DLD1 (cell line): ENCODE data around the gene FBXO7.

Experiments
- in situ Hi-C: cut with HindIII; loops from 2 replicates; pipeline ENCODE4 v1.10.0; 2017; ENCODE audit warnings: low sequenced_read_pairs

The FBXO7 gene

DNA sequence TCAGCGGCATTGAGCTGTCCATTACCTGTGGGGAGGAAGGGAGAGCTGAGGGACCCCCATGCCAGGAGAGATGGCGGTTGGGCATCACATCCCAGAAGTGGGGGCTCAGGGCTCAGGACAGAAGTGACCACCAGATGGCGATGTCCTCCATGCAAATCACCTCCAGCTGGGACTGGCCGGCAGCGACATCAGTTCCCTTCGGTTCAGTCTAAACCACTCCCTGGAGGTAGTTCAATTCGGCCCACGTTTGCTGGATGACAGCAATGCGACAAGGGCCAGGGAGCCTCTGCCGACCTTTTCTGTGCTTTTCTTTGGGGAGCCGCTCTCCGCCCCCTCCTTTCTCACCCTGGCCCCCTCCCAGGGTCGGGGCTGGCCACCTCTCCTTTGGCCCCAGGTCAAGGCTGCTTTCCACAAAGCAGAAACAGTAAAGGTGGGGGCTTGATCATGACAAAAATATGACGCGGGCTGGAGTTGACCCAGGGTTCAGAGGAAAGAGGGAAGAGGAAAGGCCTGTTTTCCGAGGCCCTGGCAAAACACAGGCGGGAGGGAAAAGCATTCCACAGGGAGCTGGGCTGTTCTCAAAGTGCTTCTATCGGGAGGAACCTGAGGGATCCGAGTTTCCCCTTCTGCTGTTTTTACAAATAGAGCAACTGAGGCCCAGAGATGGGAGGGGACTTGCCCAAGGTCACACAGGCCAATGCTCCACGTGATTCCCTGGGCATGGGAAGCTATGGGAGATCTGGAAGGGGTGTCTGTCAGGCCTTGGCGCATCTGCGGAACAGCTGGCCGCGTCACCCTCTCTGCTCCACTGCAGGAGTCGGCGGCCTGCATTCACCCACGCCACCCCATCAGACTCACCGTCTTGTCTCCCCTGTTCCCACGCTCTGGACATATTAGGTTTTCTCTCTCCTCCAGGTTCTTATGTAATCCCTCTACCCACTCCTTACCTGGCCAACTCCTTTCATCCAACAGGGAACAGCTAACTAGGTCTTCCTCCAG lies 54.7 kb downstream of the FBXO7 start:
- in situ Hi-C loops: no loop called here

DNA sequence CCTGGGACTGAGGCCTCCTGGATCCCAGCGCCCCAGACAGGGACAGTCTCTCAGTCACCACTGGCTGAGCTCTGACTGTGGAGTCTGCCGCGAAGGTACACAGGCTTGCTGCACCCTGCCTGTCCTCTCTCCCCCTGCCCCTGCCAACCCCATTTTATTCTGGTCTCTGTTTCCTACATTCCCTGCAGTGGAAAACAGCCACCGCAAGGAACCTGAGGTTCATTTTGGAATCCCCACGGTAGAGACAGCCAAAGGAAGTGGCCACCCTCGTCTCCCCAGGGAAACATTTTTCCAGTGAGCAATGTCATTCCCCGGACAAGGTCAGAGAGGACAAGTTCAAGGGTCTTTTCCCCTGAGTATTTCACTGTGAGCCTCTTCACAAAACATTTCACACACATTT lies 56.6 kb downstream of the FBXO7 start:
- in situ Hi-C loops: no loop called here

DNA sequence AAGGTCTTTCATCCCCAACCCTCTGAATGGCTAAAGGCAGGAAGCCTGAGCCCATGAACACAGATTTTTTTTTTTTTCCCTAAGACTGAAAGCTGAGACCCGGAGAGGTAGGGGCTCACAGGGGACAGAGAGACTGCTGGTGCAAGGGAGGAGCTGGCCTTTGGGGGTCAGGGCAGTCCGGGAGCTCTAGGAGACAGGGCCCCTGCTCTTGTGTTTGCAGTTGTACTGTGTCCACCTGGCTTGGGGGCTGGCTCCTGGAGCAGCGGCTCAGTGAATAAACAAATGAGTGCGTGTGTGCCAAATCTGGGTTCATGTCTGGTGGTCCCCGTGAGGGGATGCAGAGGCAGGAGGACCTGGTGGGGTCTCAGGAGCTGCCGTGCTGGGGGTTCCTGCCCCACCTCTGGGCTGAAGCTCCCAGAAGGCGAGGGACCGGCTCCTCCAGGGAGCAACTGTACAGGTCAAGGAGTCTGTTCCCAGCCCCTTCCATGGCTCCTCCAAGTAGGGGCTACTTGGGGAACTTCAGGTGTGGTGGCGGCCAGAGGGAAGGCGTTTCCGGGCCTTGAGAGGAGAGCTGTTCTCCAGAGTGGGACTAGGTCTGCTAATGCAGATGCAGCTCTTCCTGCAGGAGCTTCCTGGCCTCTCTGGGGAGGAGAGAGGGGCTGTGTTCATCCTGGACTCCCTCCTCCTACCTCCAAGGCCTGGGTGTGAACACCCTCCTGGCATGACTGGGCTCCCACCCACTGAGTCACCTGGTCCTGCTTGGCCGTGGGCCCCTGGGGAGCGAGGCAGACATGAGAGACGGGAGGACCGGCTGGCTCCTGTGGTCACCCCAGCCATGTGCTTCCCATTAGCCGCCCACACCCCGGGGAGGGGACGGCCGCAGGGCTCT lies 57.6 kb downstream of the FBXO7 start:
- in situ Hi-C loops: no loop called here

DNA sequence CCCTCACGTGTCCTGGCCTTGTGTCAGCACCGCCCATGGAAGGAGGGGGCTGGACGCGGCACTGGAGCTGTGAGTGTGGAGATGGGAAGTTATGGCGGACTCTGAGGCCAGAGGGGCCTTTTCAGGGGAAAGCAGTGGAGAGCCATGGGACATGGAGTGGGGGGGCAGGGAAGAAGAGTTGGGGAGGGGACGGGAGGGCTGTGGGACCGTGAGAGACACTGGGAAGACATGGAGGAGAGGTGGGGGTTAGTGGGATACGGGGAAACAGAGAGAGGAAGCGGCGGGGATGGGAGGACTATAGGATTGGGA lies 58.2 kb downstream of the FBXO7 start:
- in situ Hi-C loops: no loop called here

DNA sequence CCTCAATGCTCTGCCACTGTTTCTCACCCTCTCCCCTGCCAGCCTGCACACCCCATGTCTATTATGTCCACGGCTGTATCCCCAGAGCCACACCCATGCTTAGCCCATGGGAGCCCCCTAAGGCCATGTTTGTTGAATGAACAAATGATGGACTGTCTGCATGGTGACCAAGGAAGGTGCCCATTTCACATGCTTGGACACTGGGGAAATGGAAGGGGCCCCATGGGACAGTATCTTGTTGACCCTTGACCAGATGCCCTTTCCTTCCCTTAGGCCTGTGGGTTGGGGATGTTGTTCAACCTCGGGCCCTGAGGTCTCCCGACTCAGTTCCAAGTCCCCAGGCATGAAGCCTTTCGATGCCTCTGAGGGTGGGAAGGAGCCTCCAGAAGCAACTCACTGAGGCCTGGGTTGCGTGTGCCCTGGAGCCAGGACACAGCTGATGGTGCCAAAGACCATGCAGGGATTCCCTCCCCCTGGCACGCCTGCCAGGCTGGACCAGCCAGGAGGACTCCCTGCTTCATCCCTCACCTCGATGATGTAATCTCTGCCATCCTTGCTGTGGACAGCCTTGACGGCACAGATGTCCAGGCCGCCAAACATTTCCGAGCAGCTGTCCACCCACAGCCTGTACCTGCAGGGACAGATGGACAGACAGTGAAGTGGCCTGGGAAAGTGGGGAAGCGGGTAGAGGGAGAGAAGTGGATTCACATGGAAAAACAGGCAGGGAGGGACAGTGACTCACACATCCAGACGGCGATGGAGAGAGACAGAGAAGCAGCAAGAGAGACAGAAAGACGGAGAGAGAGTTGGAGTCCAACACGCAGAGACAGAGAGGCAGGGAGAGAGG lies 58.9 kb downstream of the FBXO7 start:
- in situ Hi-C loops: no loop called here

DNA sequence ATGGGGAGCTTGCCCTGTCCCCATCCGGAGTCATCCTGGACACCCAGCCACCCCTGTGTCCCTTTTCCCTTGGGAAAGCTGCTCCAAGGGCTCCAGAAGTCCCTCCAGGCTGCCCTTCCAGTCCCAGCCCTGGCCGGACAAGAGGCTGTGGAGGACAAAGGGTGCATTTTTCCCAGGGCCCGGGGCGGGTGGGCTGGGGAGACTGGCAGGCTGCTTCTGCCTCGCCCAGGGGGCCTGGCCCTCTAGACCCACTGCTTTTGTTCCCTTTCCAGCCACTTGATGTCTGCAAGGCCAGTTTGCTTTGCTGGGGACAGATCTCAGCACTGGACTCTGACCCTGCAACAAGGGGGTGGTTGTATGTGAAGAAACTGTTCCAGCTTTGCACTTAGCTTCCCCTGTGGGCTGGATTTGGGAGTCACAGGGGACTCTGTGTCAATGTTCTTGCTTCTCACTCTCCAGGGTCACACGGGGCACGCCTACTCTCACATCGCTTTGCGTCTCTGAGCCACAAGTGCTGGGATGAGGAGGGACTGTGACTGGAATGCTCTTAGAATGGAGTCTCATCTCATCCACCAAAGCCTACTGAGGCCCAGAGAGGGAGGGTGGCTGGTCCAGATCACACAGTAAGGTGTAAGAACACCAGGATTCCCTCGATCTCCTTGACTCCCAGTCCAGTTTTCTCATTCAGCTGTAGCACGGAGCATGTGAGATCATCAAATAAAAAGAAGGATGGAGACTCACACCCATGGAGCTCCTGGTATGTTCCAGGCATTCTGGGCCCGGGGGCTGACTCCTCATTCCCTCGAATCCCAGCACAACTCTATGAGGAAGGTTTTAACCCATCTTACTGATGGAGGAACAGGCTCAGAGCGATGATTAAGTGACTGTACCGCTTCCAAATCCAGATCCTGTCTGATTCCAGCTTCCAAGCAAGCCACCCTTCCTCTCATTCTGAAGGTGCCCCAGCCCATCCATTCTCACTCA lies 59.9 kb downstream of the FBXO7 start:
- in situ Hi-C loops: no loop called here

DNA sequence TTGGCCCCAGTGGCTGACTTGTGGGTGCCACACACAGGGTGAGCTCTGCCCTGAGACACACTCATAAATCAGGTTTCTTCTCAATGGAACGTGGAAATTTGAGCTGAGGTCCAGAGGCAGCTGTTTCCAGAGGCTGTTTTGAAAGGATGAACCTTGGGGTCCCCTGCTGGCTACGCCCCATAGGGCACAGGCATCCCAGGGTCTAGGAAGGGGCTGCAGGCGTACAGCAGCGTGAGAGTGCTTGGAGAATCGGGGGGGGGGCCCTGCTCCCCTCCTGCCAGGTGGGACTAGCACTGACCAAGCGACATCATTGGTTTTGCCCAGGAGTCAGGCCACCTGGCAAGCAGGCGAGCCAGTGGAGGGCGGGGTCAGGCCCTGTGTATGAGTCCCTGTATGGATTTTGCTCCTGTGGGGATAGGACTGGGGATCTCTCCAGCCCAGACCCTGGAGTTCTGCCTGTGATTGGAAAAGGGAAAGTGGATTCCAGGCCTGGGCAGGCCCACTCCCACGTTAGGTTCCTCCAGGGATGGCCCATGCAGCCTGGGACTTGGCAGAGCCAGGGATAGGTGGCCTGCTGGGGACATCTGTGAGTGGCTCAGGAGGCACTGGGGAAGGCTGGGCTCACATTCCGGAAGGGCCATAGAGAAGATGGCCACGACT lies 61.0 kb downstream of the FBXO7 start:
- in situ Hi-C loops: no loop called here

DNA sequence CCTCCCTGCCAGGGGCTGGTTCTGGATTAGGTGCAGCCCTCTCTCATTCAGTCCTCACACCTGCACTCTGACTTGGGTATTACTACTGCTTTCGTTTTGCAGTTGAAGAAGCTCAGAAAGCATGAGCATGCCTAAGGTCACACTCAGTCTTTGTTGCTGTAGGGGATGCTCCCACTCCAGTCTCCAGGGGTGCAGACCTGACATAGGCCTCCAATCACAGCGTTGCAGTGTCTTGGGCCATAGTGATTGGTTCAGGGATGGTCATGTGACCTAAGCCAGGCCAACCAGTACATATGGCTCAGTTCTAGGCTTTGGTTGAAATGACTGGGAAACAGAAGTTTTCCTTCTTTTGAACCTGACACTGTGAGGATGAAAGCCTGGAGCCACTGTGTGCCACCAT lies 61.7 kb downstream of the FBXO7 start:
- in situ Hi-C loops: no loop called here

DNA sequence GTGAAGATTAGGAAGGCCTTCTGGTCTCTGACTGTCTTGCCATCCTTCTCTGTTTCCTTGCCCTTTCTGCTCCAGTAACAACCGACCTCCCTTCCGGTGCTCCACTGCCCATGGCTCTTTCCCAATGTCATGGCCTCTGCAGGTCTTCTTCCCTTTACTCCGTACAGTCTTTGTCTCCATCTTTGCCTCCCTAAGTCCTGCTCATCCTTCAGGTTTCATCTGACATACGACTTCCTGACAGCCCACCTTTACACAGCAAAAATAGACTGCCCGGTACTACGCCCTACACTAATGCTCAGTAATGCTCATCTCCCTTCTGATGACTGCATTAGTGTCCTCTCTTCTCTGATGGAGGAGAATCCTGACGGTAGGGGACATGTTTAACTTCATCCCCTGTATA lies 63.9 kb downstream of the FBXO7 start:
- in situ Hi-C loops: no loop called here

DNA sequence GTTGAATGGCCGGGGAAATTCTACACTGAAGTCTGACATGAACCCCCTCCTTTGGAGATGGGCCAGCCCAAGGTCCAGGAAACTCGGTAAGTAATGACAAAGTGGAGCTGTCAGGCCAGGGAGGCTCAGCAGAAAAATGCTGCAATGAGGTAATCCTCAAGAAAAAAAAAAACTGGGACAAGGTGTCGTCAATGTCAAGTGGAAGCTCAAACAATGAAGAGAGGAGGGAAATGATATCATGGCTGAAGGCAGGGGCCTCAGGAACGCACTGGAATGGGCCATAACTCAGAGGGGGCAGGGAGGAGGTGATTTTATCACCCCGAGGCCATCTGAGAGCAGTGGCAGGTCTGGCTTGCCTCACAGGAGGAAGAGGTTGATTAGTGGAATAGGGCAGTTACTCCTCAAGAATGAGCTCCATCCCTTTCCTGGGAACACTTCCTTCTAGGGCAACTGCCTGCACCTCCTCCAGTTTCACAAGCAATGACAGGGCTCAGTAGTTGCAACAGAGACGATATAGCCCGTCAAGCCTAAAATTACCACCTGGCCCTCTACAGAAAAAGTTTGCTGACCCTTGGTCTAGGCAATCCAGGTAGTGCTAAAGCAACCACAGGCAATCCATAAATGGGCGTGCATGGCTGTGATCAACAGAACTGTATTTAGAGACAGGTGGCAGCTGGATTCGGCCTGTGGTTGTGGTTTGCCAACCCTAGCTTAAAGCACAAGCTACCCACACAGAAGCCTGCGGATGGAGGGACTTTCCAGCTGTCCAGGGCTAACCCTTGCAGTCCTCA lies 65.2 kb downstream of the FBXO7 start:
- in situ Hi-C loops: no loop called here

DNA sequence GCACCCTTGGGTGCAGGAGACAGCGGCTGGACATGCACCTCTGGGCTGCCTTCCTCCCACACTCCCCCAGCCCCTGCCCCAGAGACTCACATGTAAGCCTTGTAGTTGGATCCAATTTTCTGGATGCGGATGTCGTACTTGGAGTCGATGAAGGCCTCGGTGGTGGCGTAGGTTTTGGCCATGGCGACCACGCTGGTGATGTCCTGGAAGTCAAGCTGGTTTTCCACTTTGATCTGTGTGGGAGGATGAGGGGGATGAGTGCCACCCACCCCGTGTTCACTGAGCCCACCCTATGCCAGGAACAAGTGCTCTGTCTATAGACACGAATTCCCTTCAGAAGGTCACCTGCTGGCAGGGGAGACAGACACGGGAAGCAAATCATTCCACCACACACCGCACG lies 66.9 kb downstream of the FBXO7 start:
- in situ Hi-C loops: no loop called here

DNA sequence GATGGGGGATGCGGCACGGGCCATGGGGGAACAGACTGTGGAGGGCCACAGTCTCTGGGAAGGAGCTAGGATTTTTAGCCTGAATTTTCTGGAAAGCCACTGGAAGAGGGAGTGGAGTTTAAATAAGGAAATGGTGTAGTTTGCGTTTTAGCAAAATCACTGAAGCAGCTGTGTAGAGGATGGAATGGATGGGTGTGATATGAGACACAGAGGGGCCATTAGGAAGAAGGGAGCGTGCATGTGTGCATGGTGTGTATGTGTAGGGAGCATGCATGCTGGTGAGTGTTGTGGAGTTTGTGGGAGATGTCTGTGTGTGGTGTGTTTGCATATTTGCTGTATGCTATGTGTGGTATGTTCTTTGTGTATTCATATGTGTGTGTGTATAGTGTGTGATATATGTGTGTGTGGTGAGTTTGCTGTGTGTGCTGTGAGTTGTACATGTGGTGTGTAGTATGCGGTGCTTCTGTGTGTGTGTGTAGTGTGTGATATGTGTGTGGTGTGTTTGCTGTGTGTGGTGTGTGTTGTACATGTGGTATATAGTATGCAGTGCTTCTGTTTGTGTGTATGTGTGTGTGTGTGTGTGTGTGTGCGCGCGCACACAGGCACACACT lies 67.6 kb downstream of the FBXO7 start:
- in situ Hi-C loops: no loop called here

DNA sequence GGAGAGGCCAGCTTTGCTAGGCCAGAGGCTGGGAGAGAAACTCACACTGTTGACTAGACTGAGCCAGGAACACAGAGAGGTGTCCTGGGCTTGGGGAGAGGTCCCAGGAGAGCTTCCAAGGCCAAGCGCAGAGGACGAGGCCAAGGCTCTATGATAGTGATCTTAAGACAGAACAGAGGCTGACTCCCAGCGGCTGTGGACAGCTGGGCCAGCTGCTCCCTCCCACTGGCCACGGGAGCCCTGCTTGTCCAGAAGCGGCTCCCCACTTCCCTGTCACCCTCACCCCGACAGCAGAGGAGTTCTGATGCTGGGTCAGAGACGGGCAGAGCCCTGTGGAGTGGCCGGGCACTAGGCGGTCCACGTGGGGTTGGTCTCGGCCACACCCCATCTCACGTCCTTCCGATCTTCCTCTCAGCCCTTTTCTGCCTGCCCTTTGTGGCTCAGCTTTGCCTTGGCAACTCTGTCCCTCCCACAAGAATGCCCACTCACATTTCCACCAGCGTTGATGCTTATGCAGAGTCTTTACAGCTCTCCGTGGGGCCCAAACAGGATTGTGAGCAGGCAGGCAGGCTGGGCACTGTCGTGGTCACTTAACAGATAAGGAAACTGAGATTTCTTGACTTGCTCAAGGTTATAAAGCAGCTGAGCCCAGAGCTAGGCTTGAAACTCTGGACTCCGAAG lies 68.2 kb downstream of the FBXO7 start:
- in situ Hi-C loops: no loop called here

DNA sequence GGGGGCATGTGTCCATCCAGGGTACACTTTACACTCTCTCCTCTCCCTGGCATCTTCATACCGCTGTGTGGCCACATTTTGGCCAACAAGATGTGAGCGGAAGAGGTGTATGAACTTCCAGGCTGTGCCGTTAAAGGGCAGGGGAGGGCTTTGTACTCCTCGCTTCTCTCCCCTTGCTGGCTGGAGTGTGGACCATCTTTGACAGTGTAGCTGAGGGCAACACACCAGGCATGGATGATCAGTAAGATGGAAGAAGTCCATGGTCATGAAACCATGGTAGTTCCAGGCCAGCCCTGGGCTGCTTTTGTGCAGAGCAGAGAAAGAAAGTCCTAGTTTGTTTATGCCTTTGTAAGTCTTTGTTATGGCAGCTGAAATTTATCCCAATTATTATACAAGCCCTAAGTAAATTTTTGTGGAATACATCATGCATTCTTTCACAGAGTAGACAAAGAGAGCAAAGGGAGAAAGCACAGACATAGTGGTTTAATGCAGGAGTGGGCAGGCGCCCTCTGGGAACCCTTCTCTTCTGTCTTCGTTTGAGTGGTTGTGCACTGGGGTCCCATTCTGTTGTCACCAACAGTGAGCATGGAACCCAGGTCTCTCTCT lies 70.4 kb downstream of the FBXO7 start:
- in situ Hi-C loops: no loop called here

DNA sequence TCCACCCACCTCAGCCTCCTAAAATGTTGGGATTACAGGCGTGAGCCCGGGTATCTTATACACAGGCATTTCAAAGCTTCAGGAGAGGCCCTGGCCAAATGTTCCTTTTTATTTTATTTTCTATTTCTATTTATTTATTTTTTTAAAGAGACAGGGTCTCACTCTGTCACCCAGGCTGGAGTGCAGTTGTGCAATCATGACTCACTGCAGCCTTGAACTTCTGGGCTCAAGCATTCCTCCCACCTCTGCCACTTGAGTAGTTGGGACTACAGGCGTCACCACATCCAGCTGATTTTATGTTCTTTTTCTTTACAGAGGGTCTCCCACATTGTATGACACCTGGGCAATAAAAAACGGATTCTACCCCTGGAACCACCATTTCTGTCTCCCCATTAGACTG lies 71.2 kb downstream of the FBXO7 start:
- in situ Hi-C loops: no loop called here

DNA sequence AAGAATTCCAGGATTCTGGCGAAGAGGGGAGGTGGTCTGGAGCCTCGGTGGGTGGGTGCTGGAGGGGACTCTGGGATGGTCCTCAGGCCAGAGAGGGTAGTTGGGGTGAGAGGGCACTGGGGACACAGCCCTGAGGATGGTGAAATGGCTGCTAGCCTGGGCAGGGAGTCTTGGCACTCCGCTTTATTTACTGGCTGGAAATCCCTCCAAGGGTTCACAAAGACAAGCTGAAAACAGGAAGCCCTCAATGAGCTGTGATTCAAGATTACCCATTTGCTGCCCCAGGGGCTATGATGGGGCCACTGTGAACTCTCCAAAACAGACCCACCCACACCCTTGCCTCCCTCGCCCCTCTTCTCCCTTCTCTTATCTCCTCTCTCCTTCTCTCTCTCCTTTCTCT lies 71.9 kb downstream of the FBXO7 start:
- in situ Hi-C loops: no loop called here

DNA sequence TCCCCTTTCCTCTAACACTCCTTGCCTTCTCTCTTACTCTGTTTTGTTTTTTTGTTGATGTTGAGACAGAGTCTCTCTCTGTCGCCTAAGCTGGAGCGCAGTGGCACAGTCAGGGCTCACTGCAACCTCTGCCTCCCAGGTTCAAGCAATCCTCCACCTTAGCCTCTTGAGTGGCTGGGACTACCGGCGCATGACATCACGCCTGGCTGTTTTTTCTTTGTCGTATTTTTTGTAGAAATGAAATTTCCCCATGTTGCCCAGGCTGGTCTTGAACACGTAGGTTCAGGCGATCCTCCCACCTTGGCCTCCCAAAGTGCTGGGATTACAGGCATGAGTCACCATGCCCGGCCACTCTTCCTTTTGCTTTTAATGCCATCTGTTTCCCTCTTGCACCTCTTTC lies 72.3 kb downstream of the FBXO7 start:
- in situ Hi-C loops: no loop called here
